NAMALWA (cell line): Measurements from ENCODE around the gene YWHAB.
"Not testable (repeated sequence)": the region's sequence is repeated elsewhere in the genome, so short reads cannot be mapped to it uniquely, and the experiment has no call there.

ENCODE experiments used
- DNase-seq: peaks from one replicate; pipeline ENCODE4 v3.0.0-alpha.2; 2015; ENCODE audit warnings: low spot score

Gene YWHAB

GRCh38 chr20:44885392-44886265 lies at the start of gene YWHAB:
TSS of gene YWHAB (plus strand) at chr20:44885705. CDS start at chr20:44901534, 15,829 bp downstream.
- DNase-seq, result peak; percentile 99

- no peak for DNase-seq
These were observed 48.8 kb upstream of the YWHAB start for GRCh38 chr20:44836601-44837120.

- DNase-seq, result no peak
These were observed 47.6 kb upstream of the YWHAB start for GRCh38 chr20:44837946-44838345.

GRCh38 chr20:44838521-44838920 lies 47.0 kb upstream of the YWHAB start:
- DNase-seq, result no peak

- DNase-seq, result no peak
These were observed 46.0 kb upstream of the YWHAB start for GRCh38 chr20:44839481-44839880.

GRCh38 chr20:44840826-44841225 lies 44.7 kb upstream of the YWHAB start:
- DNase-seq, result no peak

GRCh38 chr20:44841955-44842354 lies 43.5 kb upstream of the YWHAB start:
- no peak for DNase-seq

- no peak for DNase-seq
These were observed 41.6 kb upstream of the YWHAB start for GRCh38 chr20:44843876-44844275.

- no peak for DNase-seq
These were observed 37.1 kb upstream of the YWHAB start for GRCh38 chr20:44848254-44849015.

- no peak for DNase-seq
These were observed 35.8 kb upstream of the YWHAB start for GRCh38 chr20:44849703-44850102.

GRCh38 chr20:44850272-44850671 lies 35.2 kb upstream of the YWHAB start:
- no peak for DNase-seq

GRCh38 chr20:44850837-44851236 lies 34.7 kb upstream of the YWHAB start:
- DNase-seq, result no peak

GRCh38 chr20:44851545-44851944 lies 34.0 kb upstream of the YWHAB start:
- DNase-seq, result no peak

GRCh38 chr20:44856442-44856841 lies 29.1 kb upstream of the YWHAB start:
- no peak for DNase-seq

- DNase-seq, result peak; percentile 44
These were observed 28.6 kb upstream of the YWHAB start for GRCh38 chr20:44856856-44857448.

- peak; percentile 26 for DNase-seq
These were observed 26.7 kb upstream of the YWHAB start for GRCh38 chr20:44858606-44859360.

- DNase-seq, result no peak
These were observed 23.9 kb upstream of the YWHAB start for GRCh38 chr20:44861531-44862006.

GRCh38 chr20:44862286-44862685 lies 23.2 kb upstream of the YWHAB start:
- no peak for DNase-seq

GRCh38 chr20:44863365-44864084 lies 22.0 kb upstream of the YWHAB start:
- DNase-seq, result not testable (repeated sequence)

- DNase-seq, result not testable (repeated sequence)
These were observed 21.0 kb upstream of the YWHAB start for GRCh38 chr20:44864493-44864892.
